Neural progenitor cell (in vitro differentiated cells): ENCODE measurements around the gene SH3PXD2B. TPM values are rescaled to one million over a fixed set of nuclear protein-coding genes. Genes with fewer than 3 reads are reported as not detected.
A peak's percentile ranks its signal among the peaks of the same experiment; 100 is the strongest.
"Not testable (repeated sequence)": the region's sequence is repeated elsewhere in the genome, so short reads cannot be mapped to it uniquely, and the experiment has no call there.

Source experiments
- DNase-seq: peaks from one replicate; pipeline ENCODE4 v3.0.0-alpha.2; 2016; ENCODE audit warnings: low spot score
- H2AFZ ChIP-seq: fragments of 200-600 bp; sonication (generic); replicated peaks from 2 replicates; pipeline ENCODE4 v1.6.1; 2016; ENCODE audit warnings: antibody characterized with exemption
- H3F3A ChIP-seq: fragments of 200-600 bp; sonication (generic); 2 replicates; pipeline ENCODE4 v1.6.1; 2016; ENCODE audit warnings: antibody characterized with exemption, low read depth
- H3K27ac ChIP-seq: fragments of 200-600 bp; sonication (generic); 2 replicates; pipeline ENCODE4 v1.5.1; 2016; ENCODE audit warnings: mild to moderate bottlenecking
- H3K27me3 ChIP-seq: fragments of 200-600 bp; sonication (generic); 2 replicates; pipeline ENCODE4 v1.6.1; 2016; ENCODE audit warnings: mild to moderate bottlenecking, moderate library complexity
- H3K36me3 ChIP-seq: fragments of 200-600 bp; sonication (generic); 2 replicates; pipeline ENCODE4 v1.5.1; 2016
- H3K4me1 ChIP-seq: fragments of 200-600 bp; sonication (generic); 2 replicates; pipeline ENCODE4 v1.6.1; 2016; ENCODE audit warnings: mixed run types
- H3K4me2 ChIP-seq: fragments of 200-600 bp; sonication (generic); 2 replicates; pipeline ENCODE4 v1.6.1; 2016
- H3K4me3 ChIP-seq: fragments of 200-600 bp; sonication (generic); 2 replicates; pipeline ENCODE4 v1.5.1; 2016
- H3K79me2 ChIP-seq: fragments of 200-600 bp; sonication (generic); 2 replicates; pipeline ENCODE4 v1.6.1; 2016; ENCODE audit warnings: low read depth
- H3K9ac ChIP-seq: fragments of 200-600 bp; sonication (generic); 2 replicates; pipeline ENCODE4 v1.6.1; 2016
- H3K9me3 ChIP-seq: fragments of 200-600 bp; sonication (generic); 2 replicates; pipeline ENCODE4 v1.5.1; 2016; ENCODE audit warnings: low read depth
- H4K20me1 ChIP-seq: fragments of 200-600 bp; sonication (generic); 2 replicates; pipeline ENCODE4 v1.6.1; 2016; ENCODE audit warnings: low read depth
- H3K27ac Mint-ChIP-seq: 3 replicates; pipeline ENCODE4 v1.8.0; 2021; ENCODE audit warnings: mixed read lengths
- H3K27me3 Mint-ChIP-seq: 2 replicates; pipeline ENCODE4 v1.8.0; 2022; ENCODE audit warnings: low read depth, mild to moderate bottlenecking, inconsistent platforms, moderate library complexity, mixed read lengths; ENCODE audit not compliant: insufficient read depth
- H3K36me3 Mint-ChIP-seq: 3 replicates; pipeline ENCODE4 v1.8.0; 2021; ENCODE audit warnings: mixed read lengths
- H3K4me1 Mint-ChIP-seq: 3 replicates; pipeline ENCODE4 v1.8.0; 2021; ENCODE audit warnings: mixed read lengths
- H3K4me3 Mint-ChIP-seq: 3 replicates; pipeline ENCODE4 v1.8.0; 2021; ENCODE audit warnings: mild to moderate bottlenecking, moderate library complexity, mixed read lengths
- H3K9me3 Mint-ChIP-seq: 3 replicates; pipeline ENCODE4 v1.8.0; 2020; ENCODE audit warnings: mixed read lengths
- EZH2 ChIP-seq: fragments of 200-600 bp; sonication (generic); IDR thresholded peaks from 2 replicates; pipeline ENCODE4 v1.6.1; 2017; ENCODE audit warnings: antibody characterized with exemption, mild to moderate bottlenecking, moderate library complexity
- EZH2phosphoT487 ChIP-seq: fragments of 200-600 bp; sonication (generic); IDR thresholded peaks from 2 replicates; pipeline ENCODE4 v1.6.1; 2017; ENCODE audit warnings: antibody characterized with exemption
- total RNA-seq: library from RNA; depleted of rRNA; stranded (reverse); fragments of >200 nt; gene quantifications from 2 replicates; pipeline ENCODE4 v1.2.3, GENCODE V29; 2015; ENCODE audit warnings: low replicate concordance
- TF ChIP-seq, protein P1 (sequence below): fragments of 200-600 bp; sonication (generic); IDR thresholded peaks from 2 replicates; pipeline ENCODE4 v1.5.1; 2017; ENCODE audit warnings: antibody characterized with exemption, mild to moderate bottlenecking

Gene SH3PXD2B
- total RNA-seq, 1 donor from 2014 or later, result 27.3 TPM

DNA sequence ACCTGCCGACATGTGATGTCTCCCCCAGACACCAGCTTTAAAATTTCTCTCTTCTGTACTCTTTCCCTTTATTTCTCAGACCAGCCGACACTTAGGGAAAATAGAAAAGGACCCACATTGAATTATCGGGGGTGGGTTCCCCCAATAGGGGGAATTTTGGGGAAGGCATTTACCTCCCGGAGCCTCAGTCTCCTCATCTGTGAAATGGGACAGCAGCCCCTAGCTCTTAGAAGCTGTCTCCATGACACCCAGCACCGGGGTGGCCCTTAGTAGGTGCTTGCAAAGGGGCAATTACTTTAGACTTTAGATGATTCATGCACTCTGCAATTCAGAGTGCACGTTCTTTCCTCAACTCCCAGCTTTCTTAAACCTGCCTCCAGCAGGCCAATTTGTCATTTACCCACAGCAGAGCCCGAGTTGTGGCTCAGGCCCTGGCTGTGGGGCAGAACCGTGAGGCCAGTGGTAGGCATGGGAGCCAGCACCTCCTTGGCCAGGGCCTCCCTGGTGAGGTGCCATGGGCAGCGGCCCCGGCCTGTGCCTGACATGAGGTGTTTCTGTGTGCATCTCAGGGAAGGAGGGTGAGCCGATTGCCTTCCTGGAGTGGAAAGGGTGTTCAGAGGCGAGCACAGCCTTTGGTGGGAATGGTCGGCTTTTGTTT is 51.7 kb downstream of the SH3PXD2B start:
- no peaks in the 10 kb centered on the region for H3K27me3 Mint-ChIP-seq
- DNase-seq, result no peak
- Histone ChIP-seq H3K9me3 (no peaks in the 10 kb centered on the region), H4K20me1 (peaks cover 38% of the 10 kb centered on the region), H3F3A (no peaks in the 10 kb centered on the region), H3K79me2 (no peaks in the 10 kb centered on the region), H3K36me3 (peaks cover under 1% of the 10 kb centered on the region), H3K4me2 (peak overlapping the region; percentile 26), H3K27ac (no peak overlapping the region), H2AFZ (no peak overlapping the region), H3K9ac (no peak overlapping the region), H3K4me1 (peaks cover 13% of the 10 kb centered on the region), H3K27me3 (no peaks in the 10 kb centered on the region), H3K4me3 (no peak overlapping the region)
- peaks cover 45% of the 10 kb centered on the region for H3K36me3 Mint-ChIP-seq
- TF ChIP-seq, protein P1, sequence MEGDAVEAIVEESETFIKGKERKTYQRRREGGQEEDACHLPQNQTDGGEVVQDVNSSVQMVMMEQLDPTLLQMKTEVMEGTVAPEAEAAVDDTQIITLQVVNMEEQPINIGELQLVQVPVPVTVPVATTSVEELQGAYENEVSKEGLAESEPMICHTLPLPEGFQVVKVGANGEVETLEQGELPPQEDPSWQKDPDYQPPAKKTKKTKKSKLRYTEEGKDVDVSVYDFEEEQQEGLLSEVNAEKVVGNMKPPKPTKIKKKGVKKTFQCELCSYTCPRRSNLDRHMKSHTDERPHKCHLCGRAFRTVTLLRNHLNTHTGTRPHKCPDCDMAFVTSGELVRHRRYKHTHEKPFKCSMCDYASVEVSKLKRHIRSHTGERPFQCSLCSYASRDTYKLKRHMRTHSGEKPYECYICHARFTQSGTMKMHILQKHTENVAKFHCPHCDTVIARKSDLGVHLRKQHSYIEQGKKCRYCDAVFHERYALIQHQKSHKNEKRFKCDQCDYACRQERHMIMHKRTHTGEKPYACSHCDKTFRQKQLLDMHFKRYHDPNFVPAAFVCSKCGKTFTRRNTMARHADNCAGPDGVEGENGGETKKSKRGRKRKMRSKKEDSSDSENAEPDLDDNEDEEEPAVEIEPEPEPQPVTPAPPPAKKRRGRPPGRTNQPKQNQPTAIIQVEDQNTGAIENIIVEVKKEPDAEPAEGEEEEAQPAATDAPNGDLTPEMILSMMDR, result no peak
- TF ChIP-seq EZH2phosphoT487 (no peak), EZH2 (no peak)
- H3K9me3 Mint-ChIP-seq, result peaks cover under 1% of the 10 kb centered on the region
- H3K4me3 Mint-ChIP-seq, result no peak overlapping the region
- H3K4me1 Mint-ChIP-seq, result peaks cover 35% of the 10 kb centered on the region
- H3K27ac Mint-ChIP-seq, result peak overlapping the region; percentile 98

DNA sequence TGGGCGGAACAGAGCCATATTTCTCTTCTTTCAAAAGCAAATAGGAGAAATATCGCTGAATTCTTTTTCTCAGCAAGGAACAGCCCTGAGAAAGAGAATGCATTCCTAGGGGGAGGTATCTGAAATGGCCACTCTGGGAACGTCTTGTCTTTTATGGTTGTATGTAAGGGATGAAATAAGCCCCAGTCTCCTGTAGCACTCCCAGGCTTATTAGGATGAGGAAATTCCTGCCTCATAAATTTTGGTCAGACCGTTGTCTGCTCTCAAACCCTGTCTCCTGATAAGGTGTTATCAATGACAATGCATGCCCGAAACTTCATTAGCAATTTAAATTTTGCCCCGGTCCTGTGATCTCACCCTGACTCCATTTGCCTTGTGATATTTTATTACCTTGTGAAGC is 52.3 kb downstream of the SH3PXD2B start:
- not testable (repeated sequence) for H3K9me3 Mint-ChIP-seq, H3K27ac ChIP-seq, H3K4me2 ChIP-seq

DNA sequence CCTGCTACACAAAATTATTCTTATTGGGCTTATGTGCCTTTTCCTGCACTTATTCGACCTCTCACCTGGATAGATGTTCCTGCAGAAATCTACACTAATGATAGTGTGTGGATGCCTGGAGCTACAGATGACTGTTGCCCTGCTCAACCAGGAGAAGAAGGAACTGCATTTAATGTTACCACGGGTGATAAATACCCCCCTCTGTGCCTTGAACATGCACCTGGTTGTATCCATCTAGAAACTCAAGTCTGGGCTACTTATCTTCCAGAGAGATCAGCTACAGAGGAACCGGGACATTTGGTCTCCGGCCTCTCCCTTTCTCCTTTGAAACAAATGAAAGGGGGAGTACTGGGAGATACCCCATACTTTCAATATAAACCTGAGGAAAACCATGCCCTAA is 54.5 kb downstream of the SH3PXD2B start:
- peaks cover 52% of the 10 kb centered on the region for H3K36me3 Mint-ChIP-seq
- Histone ChIP-seq H3K79me2 (no peaks in the 10 kb centered on the region), H3K9me3 (no peaks in the 10 kb centered on the region), H3K36me3 (peaks cover 3% of the 10 kb centered on the region), H3K4me1 (peaks cover 13% of the 10 kb centered on the region), H3K27me3 (no peaks in the 10 kb centered on the region), H3F3A (no peaks in the 10 kb centered on the region), H3K4me2 (no peak overlapping the region), H3K4me3 (no peak overlapping the region), H3K9ac (no peak overlapping the region), H3K27ac (no peak overlapping the region), H2AFZ (no peak overlapping the region), H4K20me1 (peaks cover 19% of the 10 kb centered on the region)
- H3K9me3 Mint-ChIP-seq, result peaks cover 6% of the 10 kb centered on the region
- H3K4me3 Mint-ChIP-seq, result no peak overlapping the region
- no peak for DNase-seq
- no peak overlapping the region for H3K27ac Mint-ChIP-seq
- no peak for TF ChIP-seq EZH2
- TF ChIP-seq EZH2phosphoT487, result no peak
- peaks cover 28% of the 10 kb centered on the region for H3K4me1 Mint-ChIP-seq
- H3K27me3 Mint-ChIP-seq, result no peaks in the 10 kb centered on the region

More for the DNA sequence above, 52.3 kb downstream of the SH3PXD2B start:
- peaks cover 32% of the 10 kb centered on the region for H3K4me1 Mint-ChIP-seq
- H4K20me1 ChIP-seq, result peaks cover 38% of the 10 kb centered on the region
- H3K4me1 ChIP-seq, result peaks cover 13% of the 10 kb centered on the region
- not testable (repeated sequence) for H3K4me3 ChIP-seq, H3K36me3 ChIP-seq, H3K27me3 Mint-ChIP-seq, H3K79me2 ChIP-seq, H3K27ac Mint-ChIP-seq, DNase-seq, H2AFZ ChIP-seq, H3K9me3 ChIP-seq, H3K9ac ChIP-seq, H3K4me3 Mint-ChIP-seq, H3K27me3 ChIP-seq, H3F3A ChIP-seq
- peaks cover 51% of the 10 kb centered on the region for H3K36me3 Mint-ChIP-seq

DNA sequence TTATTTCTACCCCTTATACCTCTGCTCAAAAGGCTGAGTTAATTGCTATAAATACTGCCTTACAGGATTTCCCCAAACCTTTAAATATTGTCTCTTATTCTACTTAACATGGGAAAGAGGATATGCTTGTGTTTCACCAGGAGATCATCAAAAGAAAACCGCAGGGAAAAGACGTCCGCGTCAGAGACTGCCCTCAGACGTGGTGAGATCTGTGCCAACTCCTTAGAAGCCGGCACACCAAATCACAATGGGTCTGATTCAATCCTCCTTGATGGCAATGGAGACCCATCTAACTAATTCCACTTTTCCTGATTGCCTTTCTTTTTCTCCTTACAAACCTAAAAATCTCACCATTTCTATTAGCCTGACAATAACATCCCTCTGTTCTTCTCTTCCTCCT is 55.0 kb downstream of the SH3PXD2B start:
- peaks cover 28% of the 10 kb centered on the region for H3K4me1 Mint-ChIP-seq
- H3K4me2 ChIP-seq, result no peak overlapping the region
- H3K9me3 ChIP-seq, result no peaks in the 10 kb centered on the region
- peaks cover 6% of the 10 kb centered on the region for H3K9me3 Mint-ChIP-seq
- no peak overlapping the region for H3K9ac ChIP-seq
- no peak overlapping the region for H3K4me3 ChIP-seq
- H3K27ac ChIP-seq, result no peak overlapping the region
- peaks cover 3% of the 10 kb centered on the region for H3K36me3 ChIP-seq
- H3K4me1 ChIP-seq, result peaks cover 13% of the 10 kb centered on the region
- no peaks in the 10 kb centered on the region for H3K79me2 ChIP-seq
- H3K27me3 Mint-ChIP-seq, result no peaks in the 10 kb centered on the region
- peaks cover 15% of the 10 kb centered on the region for H4K20me1 ChIP-seq
- no peak overlapping the region for H3K4me3 Mint-ChIP-seq
- H3K36me3 Mint-ChIP-seq, result peaks cover 54% of the 10 kb centered on the region
- H3K27me3 ChIP-seq, result no peaks in the 10 kb centered on the region
- no peak overlapping the region for H2AFZ ChIP-seq
- H3K27ac Mint-ChIP-seq, result no peak overlapping the region
- H3F3A ChIP-seq, result no peaks in the 10 kb centered on the region
- no peak for TF ChIP-seq EZH2
- no peak for DNase-seq

DNA sequence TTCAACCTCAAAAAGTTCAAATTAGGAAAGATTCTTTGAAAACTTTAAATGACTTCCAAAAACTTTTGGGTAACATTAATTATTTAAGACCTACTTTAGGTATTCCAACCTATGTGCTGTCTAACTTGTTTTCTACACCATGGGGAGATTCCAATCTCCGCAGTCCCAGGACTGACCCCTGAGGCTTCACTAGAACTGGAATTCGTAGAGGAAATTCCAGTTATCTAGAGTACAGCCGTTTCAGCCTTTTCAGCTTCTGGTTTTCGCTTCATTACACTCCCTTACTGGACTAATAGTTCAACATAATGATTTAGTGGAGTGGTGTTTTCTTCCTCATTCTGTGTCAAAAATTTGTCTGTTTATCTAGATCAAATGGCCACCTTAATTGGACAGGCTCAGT is 55.7 kb downstream of the SH3PXD2B start:
- H3K27me3 Mint-ChIP-seq, H3K9ac ChIP-seq, H3K79me2 ChIP-seq, H3K4me2 ChIP-seq, H3K4me3 ChIP-seq, H3K9me3 ChIP-seq, H3K4me1 ChIP-seq, H3K4me3 Mint-ChIP-seq, H3F3A ChIP-seq, H2AFZ ChIP-seq, H3K27me3 ChIP-seq, H3K36me3 ChIP-seq, H3K9me3 Mint-ChIP-seq, DNase-seq, H3K27ac ChIP-seq, H3K27ac Mint-ChIP-seq: not testable (repeated sequence)
- H4K20me1 ChIP-seq, result peaks cover 11% of the 10 kb centered on the region
- Mint-ChIP-seq H3K4me1 (peaks cover 23% of the 10 kb centered on the region), H3K36me3 (peaks cover 58% of the 10 kb centered on the region)

DNA sequence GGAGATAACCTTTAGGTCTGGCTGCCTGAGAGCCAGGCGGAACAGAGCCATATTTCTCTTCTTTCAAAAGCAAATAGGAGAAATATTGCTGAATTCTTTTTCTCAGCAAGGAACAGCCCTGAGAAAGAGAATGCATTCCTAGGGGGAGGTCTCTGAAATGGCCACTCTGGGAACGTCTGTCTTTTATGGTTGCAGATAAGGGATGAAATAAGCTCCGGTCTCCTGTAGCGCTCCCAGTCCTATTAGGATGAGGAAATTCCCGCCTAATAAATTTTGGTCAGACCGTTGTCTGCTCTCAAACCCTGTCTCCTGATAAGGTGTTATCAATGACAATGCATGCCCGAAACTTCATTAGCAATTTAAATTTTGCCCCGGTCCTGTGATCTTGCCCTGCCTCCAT is 57.3 kb downstream of the SH3PXD2B start:
- H3K4me1 Mint-ChIP-seq, H3K4me1 ChIP-seq, H3K9me3 Mint-ChIP-seq, H3K4me2 ChIP-seq, H3K4me3 Mint-ChIP-seq, H3K9ac ChIP-seq, H3K27me3 Mint-ChIP-seq, H3K27me3 ChIP-seq, H3K9me3 ChIP-seq, H2AFZ ChIP-seq, H4K20me1 ChIP-seq, H3K79me2 ChIP-seq, H3K27ac ChIP-seq, H3K27ac Mint-ChIP-seq, H3K4me3 ChIP-seq, H3F3A ChIP-seq, DNase-seq: not testable (repeated sequence)
- H3K36me3 Mint-ChIP-seq, result peaks cover 57% of the 10 kb centered on the region
- peaks cover 11% of the 10 kb centered on the region for H3K36me3 ChIP-seq
